HG03378 (cell line): ENCODE results near the gene PON1.

Experiments used
- ATAC-seq: cut with Tn5 transposase; IDR thresholded peaks from one replicate; pipeline ENCODE4 v1.9.1; 2021; ENCODE audit warnings: mild to moderate bottlenecking, moderate library complexity; ENCODE audit not compliant: unreplicated experiment

Gene PON1

DNA sequence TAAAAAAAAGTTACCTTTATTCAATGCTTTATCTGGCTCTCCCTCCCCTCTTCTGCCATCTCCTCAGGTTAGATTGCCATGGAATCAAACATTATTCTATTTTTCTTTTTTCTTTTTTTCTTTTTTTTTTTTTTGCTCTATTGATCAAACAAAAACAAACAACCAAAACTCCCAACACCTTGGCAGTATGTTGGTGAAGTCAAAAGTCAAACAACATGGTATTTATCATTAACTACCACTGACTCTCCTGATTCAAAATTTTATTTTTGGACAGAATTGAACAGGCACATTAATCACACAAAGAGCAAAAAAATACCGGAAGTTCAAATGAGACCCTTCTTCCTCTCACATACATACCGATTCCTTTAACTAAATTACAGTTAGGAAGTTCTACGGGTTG is 6.4 kb downstream of the PON1 start:
- ATAC-seq: no peak

DNA sequence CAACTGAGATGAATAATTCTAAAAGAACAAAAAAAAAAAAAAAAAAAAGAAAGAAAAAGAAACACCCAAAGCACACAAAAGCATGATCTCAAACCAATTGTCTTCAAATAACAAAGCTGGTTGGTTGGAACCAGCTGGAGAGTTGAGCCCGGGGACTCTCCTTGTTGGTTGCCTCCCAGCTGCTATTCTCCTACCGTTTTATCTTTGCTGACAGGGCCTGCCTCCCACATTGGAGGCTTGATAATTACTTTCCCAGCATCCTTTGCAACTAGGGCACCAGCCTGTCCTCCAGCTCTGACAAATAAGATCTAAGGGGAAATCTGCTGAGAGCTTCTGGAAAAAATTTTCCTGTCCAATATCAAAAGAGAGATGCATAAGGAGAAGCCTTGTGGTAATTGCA is 6.8 kb downstream of the PON1 start:
- ATAC-seq: no peak

DNA sequence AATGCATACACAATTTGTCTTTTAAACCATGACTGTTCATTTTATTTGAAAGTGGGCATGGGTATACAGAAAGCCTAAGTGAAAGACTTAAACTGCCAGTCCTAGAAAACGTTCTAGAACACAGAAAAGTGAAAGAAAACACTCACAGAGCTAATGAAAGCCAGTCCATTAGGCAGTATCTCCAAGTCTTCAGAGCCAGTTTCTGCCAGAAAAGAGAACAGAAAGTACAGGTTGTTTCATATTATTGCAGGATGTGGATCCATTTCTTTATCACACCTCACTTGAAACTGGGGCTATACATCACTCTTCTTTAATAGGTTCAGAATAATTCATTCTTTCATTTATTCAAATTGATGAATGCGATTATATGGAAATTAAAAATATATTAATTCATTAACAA is 7.7 kb downstream of the PON1 start:
- ATAC-seq: peak; percentile 87

DNA sequence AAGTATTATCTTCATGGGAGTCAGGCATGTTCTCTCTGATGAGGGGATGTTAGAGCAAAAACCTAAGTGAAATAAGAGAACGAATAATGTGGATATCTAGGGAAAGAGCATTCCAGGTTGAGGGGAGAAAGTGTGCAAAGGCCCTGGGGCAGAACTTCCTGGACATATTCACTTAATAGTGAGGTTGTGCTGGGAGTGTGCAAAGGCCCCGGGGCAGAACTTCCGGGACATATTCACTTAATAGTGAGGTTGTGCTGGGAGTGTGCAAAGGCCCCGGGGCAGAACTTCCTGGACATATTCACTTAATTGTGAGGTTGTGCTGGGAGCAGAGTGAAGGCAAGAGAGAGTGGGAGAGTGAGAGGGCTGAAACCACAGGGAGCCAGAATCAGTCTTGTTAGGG is 11.8 kb downstream of the PON1 start:
- ATAC-seq: no peak

DNA sequence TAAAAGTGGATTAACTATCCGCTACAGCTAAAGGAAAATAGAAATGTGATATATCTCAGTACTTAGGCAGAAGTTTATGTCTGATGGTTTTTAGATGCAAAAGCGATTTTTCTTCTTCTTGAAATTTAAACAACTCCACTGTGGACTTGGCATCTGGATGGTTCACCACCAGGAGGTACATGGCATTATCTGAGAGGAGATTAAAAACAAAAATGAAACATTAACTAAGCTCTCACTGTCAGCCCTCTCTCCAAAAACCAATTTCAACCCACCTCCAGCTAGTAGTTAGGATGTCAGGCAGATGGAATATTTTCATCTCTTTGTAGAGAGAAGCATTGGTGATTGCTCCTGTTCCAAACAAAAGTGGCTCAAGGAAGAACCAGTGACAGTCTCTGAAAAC is 12.9 kb downstream of the PON1 start:
- no peak for ATAC-seq

DNA sequence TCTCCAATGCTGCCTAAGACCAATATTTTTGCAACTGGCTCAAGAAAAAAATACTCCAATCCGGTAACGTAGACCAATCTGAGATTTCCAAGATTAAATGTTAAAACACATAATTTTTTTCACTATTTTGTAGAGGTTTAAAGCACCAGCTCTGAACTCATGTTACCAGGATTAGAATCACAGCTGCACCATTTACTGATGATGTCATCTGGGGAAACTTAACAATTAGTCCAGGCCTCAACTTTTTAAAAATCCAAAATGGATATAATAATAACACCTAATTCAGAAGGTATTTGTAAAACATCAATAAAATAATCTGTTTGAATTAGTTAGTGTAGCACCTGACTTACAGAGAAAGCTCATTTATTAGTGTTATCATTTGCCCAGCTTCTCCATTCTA is 14.4 kb downstream of the PON1 start:
- ATAC-seq: no peak

DNA sequence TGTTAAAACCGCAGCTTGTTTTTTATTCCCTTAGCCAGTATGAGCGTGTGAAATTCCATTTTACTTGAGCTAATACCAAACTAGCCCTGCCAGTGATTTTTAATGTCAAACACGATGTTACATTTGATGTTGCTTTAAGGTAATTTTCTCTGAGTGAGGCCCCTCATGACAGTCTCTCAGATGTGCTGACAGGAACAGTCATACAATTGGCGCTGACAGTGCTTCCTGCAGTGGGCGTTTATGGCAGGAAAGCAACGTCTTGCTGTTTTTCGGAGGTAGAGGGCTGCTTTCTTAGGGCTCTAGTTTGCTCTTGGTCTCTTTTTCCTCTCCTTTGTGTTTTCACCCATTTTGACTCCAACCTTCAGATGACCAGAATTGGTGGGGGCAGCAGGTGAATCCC is 19.3 kb downstream of the PON1 start:
- ATAC-seq: no peak

DNA sequence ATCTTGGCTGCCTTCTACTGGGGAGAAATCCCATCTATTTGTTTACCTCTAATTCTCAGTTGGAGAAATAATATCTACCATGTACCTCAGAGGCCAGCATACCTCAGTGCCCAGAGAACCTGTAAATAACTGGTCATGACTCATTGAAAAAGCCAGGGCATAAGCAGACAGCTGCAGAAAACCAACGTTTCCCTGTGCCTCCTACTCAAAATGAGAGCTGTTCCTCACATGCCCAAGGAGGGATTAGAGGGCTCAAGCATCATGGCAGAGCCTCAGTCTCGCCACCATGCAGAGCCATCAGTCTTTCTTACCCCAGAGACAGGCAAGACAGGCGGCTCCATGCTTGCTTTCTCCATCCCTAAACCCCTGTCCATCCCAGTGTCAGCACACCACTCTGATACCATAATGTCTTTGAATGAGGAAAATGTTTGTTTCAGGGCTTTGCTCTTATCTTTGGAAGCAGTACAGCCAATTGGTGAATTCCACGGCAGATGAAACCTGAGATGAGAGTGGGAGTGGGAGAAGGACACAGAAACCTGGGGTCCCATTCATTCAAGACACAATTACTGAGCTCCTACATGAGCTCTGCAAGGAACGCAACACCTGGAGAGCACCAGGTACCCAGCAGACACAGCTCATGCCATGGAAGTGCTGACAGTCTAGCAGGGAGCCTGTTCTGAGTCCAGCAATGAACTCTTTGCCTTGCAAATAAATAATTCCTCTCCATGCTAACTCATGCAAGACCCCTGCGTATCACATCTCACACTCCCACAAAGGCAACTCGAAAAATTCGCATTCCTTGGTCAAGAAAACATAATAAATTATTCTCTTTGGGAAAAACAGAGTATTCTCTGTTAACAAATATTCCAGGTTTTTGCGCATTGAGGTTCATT is 21.1 kb downstream of the PON1 start:
- no peak for ATAC-seq

DNA sequence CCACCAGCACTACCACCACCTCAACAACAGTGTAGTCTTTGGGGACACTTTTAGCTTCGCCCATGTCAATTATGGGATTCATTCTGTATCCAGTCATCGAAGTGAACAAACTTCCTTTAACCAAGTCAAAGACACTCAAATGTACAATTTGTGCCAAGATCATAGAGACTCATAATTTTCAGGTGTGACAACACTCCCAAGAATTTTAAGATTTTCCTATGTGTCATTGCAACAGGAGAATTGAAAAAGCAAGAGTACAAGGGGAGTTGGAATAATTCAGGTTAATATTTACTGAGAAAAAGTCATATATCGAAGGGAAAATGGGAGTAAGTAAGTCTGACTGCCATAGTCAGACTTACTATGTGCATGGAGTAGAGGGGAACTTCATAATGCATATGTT is 26.2 kb downstream of the PON1 start:
- ATAC-seq: no peak

DNA sequence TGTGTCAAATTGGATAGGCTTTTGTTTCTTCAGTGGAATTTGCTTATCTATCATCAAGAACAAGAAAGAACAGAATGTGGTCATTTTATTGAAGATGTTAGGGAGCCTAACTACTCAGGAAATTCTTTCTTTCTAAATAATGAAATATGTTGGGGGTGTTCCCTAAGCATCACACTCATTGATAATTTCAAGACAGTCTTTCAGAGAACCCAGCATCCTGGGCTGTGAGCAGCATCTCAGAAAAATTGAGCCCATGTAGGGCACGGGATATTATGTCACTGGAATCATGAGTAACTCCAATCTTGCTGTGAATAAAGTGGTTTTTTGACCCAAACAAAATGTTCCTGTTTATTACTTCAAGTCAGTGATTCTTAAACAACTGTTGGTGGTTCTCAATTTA is 27.3 kb downstream of the PON1 start:
- no peak for ATAC-seq

DNA sequence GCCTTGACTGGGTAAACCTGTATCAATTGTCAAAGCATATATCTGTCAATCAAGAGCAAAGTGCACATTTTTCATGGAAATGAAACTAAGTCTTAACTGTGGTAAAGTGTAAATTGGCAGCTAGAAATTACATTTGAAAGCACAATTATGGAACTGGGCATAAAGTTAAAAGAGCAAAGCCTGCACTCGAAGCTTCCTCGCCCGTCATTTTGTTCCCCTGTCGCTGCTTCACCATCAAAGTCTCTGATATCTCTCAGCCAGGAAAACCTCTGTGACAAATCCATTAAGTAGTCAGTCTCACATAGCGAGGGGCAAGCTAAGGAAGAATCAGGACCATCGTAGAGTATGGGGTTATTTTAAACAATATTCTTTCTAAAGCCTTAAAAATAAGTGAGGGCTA is 27.9 kb downstream of the PON1 start:
- ATAC-seq: no peak

DNA sequence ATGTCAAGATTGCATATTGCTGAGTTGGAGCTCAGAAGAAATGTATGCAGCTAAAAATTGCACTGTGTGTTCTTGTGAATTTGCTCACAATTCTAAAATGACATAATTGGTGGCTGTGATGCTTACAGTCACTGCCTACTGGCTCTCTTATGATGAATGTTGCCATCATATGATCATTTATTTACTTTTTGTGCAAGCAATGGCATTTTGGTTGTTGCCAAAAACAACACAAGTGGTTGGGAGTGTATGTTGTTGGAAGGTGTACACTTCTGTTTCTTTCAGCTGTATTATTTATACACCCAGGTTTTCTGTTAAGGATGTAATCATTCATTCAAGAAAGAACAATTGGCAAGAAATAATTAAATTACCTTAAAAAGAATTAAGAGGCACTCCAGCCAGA is 28.9 kb downstream of the PON1 start:
- no peak for ATAC-seq

DNA sequence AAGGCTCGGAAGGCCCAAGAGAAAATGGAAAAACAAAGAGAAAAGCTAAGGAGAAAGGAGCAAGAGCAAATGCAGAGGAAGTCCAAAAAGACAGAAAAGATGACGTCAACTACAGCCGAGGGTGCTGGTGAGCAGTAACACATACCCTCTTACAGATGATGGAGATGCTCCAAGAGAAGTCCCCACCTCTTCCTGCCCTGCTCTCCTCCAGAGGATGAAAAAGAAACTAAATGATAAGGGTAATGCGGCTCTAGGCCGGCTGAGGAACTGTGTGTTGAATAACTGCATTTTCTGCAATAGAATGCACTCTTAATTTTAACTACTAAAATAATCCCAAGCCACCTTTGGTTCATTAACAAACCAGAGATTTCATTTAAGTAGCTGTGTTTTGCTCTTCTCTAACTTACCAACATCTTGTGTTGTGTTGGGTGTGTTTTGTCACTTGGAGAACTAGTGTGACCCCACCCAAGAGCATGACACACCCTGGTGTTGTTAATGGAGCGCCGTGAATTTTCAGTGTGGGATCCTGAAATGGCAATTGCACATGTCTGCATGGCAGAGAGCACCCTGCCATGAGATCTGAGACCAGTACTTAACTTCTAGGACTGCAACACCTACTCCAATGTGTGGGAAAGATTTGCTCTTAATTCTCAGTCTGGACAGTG is 34.0 kb downstream of the PON1 start:
- ATAC-seq: no peak

DNA sequence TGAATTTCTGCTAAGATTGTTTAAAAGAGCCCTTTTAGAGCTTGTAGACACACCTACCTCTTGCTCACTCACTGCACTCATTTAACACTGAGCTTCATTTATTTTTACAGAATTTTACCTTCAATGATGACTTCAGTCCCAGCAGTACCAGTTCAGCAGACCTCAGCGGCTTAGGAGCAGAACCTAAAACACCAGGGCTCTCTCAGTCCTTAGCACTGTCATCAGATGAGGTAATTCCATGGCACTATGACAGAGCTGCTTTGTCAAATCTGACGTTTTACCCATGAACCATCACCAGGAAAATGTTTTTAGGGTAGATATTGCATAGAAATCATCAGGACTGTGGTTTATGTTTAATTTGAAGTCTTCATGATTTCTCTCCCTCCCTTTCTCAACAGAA is 38.2 kb downstream of the PON1 start:
- no peak for ATAC-seq

DNA sequence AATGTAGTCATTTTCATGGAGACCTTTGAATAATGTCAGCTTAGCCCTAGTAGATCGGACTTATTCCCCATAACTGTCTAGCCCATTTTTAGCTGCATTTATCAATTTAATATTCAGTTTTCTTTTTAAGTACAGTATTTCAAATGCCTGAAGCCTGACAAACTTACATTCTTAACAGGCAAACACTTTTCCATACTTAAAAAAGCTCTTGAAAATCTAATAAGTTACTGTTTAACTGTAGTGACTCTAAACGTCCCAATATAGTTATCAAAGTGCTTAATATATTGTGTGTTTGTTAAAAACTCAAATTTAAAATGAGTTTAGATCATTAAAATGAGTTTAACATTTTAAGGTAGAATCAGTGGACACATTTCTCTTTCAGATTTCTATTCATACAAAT is 44.9 kb downstream of the PON1 start:
- ATAC-seq: no peak

DNA sequence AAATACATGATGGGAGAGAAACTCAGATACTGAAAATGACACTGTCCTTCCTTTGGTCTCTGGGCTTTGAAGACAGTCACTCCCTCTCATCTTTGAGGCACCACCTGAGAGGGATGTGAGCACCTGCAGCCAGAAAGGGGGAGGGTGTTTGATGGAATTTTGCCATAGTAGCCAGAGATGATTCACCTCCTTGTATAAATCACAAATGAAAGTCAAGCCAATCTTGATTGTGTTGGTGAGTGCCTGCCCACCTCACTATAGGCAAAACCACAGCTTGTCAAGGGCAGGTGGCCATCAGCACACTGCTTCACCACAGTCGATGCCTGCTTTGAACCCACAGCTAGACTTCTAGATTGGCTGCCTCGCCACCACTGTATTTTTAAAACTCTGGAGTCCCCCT is 48.2 kb downstream of the PON1 start:
- no peak for ATAC-seq

DNA sequence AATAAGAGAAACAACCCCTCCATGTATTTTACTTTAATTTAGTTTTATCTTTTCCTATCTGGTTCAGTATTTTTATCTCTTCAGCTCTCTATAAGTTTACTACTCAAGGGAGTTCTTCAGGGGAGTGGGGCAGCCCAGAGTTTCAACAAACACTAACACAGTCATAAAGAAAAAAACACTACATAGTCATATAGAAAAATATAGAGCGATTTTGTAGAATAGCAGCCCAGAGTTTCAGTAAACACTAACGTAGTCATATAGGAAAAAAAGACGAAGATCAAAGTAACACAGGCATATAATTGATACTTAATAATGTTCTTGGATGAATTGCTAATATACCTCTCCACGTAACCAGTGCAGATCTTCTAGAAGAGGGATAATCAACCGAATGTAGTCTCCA is 54.7 kb downstream of the PON1 start:
- ATAC-seq: no peak

DNA sequence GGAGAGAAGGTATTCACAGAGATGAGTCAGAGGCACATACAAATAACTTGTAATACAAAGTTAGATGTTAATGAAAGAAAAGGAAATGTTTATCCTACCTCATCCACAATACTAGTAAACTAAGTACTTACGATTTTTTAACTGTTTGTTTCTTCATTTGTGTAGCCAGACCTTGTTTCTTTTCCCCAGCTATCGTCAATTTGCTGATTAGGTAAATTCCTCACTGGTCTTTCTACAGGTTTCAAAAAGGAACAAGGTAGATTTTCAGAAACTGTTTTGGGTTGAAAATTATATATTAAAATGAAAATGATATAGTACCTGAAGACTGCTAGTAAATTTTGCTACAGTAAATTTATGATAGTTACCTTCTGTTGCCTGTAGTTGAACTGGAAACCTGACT is 56.6 kb downstream of the PON1 start:
- no peak for ATAC-seq

DNA sequence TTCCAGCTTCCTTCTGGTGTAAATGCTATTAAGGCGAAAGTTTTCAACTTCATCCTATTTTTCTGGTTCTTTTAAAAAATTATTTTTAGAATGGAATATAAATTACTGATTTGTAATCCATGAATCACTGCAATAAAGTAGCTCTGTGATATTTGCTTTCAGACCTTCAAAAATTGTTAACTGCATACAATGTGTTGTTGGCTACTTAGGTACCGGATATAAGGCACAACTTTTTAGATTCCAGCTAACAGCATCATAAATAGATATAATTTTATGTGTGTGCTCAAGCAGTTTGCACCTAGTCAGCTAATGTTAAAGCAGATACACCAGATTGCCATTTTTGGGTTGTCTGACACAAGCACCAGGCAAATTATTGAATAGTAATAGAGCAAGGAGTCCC is 58.7 kb downstream of the PON1 start:
- ATAC-seq: no peak

DNA sequence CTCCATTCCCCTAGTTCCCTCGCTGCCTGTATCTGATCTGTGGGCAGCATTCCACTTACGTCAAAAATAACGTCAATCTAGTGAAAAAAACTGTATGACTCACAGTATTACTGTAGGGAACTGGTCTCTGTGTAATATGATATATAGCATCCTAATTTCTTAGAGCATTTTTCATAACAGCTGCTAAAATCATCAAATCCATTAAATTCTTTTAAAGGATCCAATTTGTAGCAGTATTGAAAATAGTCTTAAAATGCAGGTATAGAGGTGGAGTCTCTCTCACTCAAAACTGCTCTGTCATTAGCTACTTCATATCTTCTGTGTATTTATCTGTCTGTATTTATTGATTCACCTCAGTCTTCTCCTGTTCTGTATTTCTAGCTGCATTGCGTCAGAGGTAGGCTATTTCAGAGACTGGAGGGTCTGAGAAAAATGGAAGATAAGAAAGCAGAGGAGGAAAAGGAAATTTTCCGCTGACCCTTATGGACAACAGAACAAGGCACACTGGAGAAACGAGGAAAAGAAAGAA is 59.9 kb downstream of the PON1 start:
- no peak for ATAC-seq

DNA sequence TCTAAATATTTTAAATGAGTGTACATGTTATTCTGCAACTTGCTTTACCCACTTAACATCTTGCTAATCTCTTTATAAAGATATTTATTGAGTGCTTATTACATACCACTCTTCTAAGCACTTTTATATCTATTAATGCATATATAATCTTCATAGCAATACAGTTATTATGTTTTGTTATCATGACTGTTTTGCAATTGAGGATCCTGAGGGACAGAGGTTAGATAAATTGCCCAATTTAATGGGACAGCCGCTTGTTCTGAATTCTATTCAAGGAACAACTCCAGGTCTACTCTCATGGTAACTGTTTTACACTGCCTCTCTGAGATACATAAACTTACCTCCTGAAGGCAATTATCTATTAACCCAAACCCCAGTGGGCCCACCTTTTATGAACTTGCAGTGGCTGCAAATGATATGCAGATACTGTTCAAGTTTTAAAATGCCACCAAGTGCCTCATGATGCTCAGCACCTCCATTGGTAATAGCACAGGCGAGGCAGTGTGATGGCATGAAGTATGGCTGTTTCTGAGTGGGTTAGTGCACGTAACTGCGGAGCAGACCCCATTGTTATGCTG is 60.5 kb downstream of the PON1 start:
- no peak for ATAC-seq

DNA sequence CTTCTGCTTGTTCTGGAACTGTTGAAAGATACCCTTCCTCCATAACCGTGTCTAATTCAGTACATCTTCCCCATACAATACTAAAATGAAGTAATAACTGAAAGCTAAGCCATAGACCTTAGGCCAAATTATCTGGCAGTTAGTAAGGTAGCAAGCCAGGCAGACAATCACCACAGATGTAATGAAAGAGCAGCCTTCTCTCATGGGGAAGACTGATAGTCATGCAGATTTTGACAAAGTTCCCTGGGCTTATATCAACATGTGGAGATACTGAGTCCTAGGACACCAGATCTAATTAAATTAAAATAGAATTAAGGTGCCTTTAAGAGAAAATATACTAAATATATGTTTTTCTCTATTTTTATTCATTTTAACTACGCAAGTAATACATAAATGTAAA is 61.5 kb downstream of the PON1 start:
- no peak for ATAC-seq
